Endothelial cell (in vitro differentiated cells): ENCODE measurements around the gene MOCOS. TPM values are rescaled to one million over a fixed set of nuclear protein-coding genes. Genes with fewer than 3 reads are reported as not detected.

Source experiments
- DNase-seq: peaks from one replicate; pipeline ENCODE4 v3.0.0; 2021; ENCODE audit warnings: low spot score
- H3K27ac Mint-ChIP-seq: one replicate; pipeline ENCODE4 v1.8.0; 2021; ENCODE audit warnings: mixed read lengths, inconsistent platforms; ENCODE audit not compliant: unreplicated experiment
- H3K27me3 Mint-ChIP-seq: one replicate; pipeline ENCODE4 v1.8.0; 2021; ENCODE audit warnings: mild to moderate bottlenecking, moderate library complexity, mixed read lengths, inconsistent platforms; ENCODE audit not compliant: unreplicated experiment
- H3K36me3 Mint-ChIP-seq: one replicate; pipeline ENCODE4 v1.8.0; 2021; ENCODE audit warnings: mild to moderate bottlenecking, low read depth, mixed read lengths, inconsistent platforms; ENCODE audit not compliant: unreplicated experiment
- H3K4me1 Mint-ChIP-seq: one replicate; pipeline ENCODE4 v1.8.0; 2021; ENCODE audit warnings: mild to moderate bottlenecking, mixed read lengths, inconsistent platforms; ENCODE audit not compliant: unreplicated experiment
- H3K4me3 Mint-ChIP-seq: one replicate; pipeline ENCODE4 v1.8.0; 2021; ENCODE audit warnings: mild to moderate bottlenecking, mixed read lengths, inconsistent platforms; ENCODE audit not compliant: unreplicated experiment
- H3K9me3 Mint-ChIP-seq: one replicate; pipeline ENCODE4 v1.8.0; 2021; ENCODE audit warnings: mixed read lengths, inconsistent platforms; ENCODE audit not compliant: unreplicated experiment
- total RNA-seq: library from RNA; stranded (reverse); fragmentation: NEBNext Ultra II Directional; extraction: Animal tissue kit (Norgen Biotek cat#: 25700); gene quantifications from one replicate; pipeline ENCODE4 v1.2.1, GENCODE V29; 2021; ENCODE audit not compliant: unreplicated experiment
- TF ChIP-seq, protein P1 (sequence below): fragments of 200-600 bp; sonication (generic); IDR thresholded peaks from one replicate; pipeline ENCODE4 v1.5.0; 2021; ENCODE audit warnings: antibody characterized with exemption; ENCODE audit not compliant: unreplicated experiment

MOCOS gene
- total RNA-seq, 1 donor from 2014 or later = 0.56 TPM

DNA sequence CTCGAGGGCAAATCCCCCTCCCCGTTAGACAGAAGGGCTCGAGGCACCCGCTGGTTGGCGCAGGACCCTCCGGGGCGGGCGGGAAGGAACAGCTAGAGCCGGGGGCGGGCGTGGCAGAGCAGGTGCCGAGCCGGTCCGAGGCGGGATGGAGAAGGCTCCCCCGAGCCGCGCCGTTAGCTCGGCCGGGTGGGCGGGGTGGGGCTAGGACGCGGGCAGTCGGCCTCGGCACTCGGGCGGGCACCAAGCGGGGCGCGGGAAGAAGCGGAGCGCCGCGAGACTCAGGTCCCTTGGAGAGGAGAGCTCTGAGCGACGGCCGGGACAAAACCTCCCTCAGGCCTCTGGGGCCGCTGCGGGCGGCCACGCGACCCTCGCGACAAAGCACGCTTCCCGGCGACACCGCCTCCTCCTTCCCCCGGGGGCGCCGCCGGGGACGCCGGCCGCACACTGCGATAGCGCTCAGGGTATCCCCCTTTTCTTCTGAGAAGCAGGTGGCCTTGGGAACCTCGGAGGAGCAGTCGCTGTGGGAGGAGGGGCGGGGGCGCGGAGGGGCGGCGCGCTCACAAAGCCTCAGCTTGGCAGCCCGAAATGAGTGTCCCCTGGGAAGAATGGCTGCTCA is 110.9 kb downstream of the MOCOS start:
- Mint-ChIP-seq H3K27me3 (peaks cover 5% of the 10 kb centered on the region), H3K4me1 (no peaks in the 10 kb centered on the region), H3K36me3 (no peaks in the 10 kb centered on the region), H3K4me3 (no peak overlapping the region), H3K9me3 (no peaks in the 10 kb centered on the region), H3K27ac (no peak overlapping the region)
- peak; percentile 16 for DNase-seq
- TF ChIP-seq, protein P1, sequence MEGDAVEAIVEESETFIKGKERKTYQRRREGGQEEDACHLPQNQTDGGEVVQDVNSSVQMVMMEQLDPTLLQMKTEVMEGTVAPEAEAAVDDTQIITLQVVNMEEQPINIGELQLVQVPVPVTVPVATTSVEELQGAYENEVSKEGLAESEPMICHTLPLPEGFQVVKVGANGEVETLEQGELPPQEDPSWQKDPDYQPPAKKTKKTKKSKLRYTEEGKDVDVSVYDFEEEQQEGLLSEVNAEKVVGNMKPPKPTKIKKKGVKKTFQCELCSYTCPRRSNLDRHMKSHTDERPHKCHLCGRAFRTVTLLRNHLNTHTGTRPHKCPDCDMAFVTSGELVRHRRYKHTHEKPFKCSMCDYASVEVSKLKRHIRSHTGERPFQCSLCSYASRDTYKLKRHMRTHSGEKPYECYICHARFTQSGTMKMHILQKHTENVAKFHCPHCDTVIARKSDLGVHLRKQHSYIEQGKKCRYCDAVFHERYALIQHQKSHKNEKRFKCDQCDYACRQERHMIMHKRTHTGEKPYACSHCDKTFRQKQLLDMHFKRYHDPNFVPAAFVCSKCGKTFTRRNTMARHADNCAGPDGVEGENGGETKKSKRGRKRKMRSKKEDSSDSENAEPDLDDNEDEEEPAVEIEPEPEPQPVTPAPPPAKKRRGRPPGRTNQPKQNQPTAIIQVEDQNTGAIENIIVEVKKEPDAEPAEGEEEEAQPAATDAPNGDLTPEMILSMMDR = no peak

DNA sequence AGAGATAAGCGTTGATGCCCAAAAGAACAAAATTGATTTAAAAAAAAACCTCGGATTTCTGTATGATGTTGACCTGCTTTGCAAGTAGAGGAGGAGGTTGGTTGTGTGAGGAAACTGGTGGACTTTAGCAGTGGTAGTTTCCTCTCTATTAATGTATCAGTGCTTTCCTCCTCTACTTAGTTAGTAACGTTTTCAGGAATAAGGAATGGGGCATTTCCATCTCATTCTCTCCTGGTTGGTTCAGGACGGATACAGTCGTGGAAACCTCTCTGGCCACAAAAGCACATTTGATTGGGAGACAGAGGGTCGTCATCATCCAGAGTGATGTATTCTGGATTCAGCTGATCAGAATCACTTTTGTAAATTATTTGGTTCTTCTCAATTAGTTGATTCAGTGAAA is 111.7 kb downstream of the MOCOS start:
- DNase-seq = no peak
- peak overlapping the region; percentile 69 for H3K4me3 Mint-ChIP-seq
- no peaks in the 10 kb centered on the region for H3K4me1 Mint-ChIP-seq
- no peak overlapping the region for H3K27ac Mint-ChIP-seq
- peaks cover 5% of the 10 kb centered on the region for H3K27me3 Mint-ChIP-seq
- TF ChIP-seq, protein P1 = no peak
- H3K9me3 Mint-ChIP-seq = no peaks in the 10 kb centered on the region
- no peaks in the 10 kb centered on the region for H3K36me3 Mint-ChIP-seq

DNA sequence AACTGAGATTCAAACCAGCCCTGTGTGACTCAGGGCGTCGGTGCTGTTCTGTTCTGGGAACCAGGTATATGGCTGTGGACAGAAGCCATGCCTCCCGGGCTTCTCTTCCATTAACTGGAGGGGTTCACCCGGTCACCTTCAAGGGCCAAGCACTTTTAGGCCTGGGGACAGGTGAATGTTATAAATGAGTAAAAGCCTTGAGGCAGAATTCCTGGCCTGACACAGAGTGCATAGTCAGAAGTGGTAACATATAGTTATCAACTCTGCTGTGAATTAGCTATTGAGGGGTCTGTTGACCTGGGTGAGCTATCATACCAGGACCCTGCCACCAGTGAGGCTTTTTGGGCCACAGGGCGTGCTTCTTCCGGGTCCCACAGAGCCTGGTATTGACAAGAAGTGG is 112.9 kb downstream of the MOCOS start:
- Mint-ChIP-seq H3K4me1 (no peaks in the 10 kb centered on the region), H3K4me3 (no peak overlapping the region), H3K27me3 (peaks cover 7% of the 10 kb centered on the region), H3K36me3 (no peaks in the 10 kb centered on the region), H3K9me3 (no peaks in the 10 kb centered on the region), H3K27ac (no peak overlapping the region)
- TF ChIP-seq, protein P1 = no peak
- no peak for DNase-seq

DNA sequence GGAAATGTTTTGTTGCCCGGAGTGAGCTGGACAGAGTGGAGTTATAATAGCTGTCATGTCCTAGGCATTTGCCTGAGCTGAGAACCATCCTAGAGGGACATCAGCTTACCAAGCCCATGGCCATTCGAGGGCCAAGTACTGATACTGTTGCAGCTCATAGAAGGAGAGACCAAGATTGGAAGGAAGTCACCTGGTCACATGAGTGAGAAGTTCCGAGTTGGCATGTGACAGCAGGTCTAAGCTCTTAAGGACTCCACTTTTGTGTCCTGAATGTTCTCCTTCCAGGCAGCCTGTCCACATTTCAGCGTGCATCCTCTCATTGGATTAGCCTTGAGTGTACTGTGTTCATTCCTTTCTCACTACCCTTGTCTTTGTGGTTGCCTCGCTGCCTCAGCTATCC is 114.6 kb downstream of the MOCOS start:
- TF ChIP-seq, protein P1 = no peak
- Mint-ChIP-seq H3K27ac (no peak overlapping the region), H3K4me1 (no peaks in the 10 kb centered on the region), H3K4me3 (no peak overlapping the region), H3K27me3 (peaks cover 8% of the 10 kb centered on the region), H3K9me3 (no peaks in the 10 kb centered on the region), H3K36me3 (no peaks in the 10 kb centered on the region)
- DNase-seq = no peak

DNA sequence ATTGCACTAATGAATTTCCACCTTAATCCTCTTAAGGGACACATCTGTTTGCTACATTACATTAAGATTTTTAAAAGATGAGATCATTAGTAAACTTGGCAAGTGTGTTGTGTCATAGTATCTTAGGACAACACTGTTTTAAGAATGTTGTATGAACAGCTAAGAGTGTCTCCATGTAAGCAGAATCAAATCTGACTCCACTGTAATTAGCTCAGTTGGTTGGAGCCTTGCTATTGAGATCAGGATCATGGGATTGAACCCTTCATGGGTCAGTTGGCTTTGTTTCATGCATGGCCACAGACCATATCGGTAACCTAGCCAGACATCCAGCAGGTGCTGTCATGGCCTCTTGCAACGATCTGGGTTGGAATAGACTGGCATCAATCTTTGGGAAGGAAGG is 115.4 kb downstream of the MOCOS start:
- no peak for DNase-seq
- H3K9me3 Mint-ChIP-seq = no peaks in the 10 kb centered on the region

More for the DNA sequence above, 115.4 kb downstream of the MOCOS start:
- TF ChIP-seq, protein P1 = no peak
- Mint-ChIP-seq H3K4me1 (no peaks in the 10 kb centered on the region), H3K27ac (no peak overlapping the region), H3K36me3 (no peaks in the 10 kb centered on the region), H3K27me3 (peaks cover 8% of the 10 kb centered on the region), H3K4me3 (no peak overlapping the region)
